Activated CD4-positive, alpha-beta T cell treated with anti-CD3 and anti-CD28 coated beads, Interleukin-2, amount 50 U/mL, for 48 hours (primary cell): Measurements from ENCODE around the gene YPEL3.
A peak's percentile ranks its signal among the peaks of the same experiment; 100 is the strongest.
"Not testable (repeated sequence)": the region's sequence is repeated elsewhere in the genome, so short reads cannot be mapped to it uniquely, and the experiment has no call there.

Experiments
- DNase-seq, 2 experiments: peaks; one replicate each; pipeline ENCODE4 v3.0.0-alpha.2; 2020

The YPEL3 gene

GRCh38 chr16:30116291-30117207 lies 20.5 kb upstream of the YPEL3 start:
- no peak for DNase-seq

GRCh38 chr16:30115238-30115637 lies 19.2 kb upstream of the YPEL3 start:
- DNase-seq, result no peak

DNA sequence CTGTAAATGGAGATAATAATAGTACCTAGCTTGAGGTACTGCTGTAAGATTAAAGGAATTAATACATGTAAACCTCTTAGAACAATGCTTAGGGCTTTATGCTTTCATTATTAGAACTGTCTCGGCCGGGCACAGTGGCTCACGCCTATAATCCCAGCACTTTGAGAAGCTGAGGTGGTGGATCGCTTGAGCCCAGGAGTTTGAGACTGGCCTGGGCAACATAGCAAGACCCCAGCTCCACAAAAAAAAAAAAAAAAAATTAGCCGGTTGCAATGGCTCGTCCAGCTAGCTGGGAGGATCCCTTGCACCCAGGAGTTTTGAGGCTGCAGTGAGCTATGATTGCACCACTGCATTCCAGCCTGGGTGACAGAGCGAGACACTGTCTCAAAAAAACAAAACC lies 18.8 kb upstream of the YPEL3 start:
- DNase-seq, result not testable (repeated sequence)

- no peak for DNase-seq
Observed at GRCh38 chr16:30114411-30114810, 18.4 kb upstream of the YPEL3 start.

DNA sequence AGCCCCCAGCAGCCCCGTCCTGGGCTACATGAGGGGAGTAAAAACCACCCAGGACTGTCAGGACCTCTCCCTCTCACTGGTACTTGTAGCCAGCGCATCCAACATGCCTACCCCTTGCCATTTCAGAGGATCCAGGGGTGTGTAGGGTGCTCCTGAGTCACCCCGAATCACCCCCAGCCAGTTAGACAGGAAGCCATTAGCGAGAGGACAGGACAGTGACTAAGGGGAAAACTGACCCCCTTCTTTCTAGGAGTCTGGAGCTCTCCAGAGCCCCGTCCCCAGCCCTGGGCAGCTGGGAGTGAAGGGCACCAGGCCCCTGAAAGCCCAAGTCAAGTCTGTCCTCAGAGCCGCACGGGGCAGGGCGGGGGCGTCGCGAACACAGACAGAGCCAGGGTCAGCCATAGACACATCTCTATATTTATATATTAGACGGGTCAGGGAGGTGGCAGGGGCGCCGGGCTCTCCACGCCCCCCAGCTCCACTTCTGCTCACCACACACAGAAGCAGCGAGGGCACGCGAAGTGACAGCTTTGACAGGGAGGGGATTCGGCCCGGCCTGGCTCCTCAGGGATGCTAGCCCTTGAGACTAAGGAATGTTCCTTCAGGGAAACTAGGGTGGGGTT lies 17.8 kb upstream of the YPEL3 start:
- DNase-seq, result no peak

GRCh38 chr16:30113031-30113710 lies 17.2 kb upstream of the YPEL3 start, which contains the start of gene GDPD3:
TSS of gene GDPD3 (minus strand) at chr16:30113537. CDS start at chr16:30113478, 59 bp downstream.
- DNase-seq, result no peak

GRCh38 chr16:30112197-30113030 lies 16.4 kb upstream of the YPEL3 start:
- DNase-seq, result peak; percentile 77 to 83

GRCh38 chr16:30110661-30111060 lies 14.6 kb upstream of the YPEL3 start:
- DNase-seq, result no peak

- no peak for DNase-seq
Observed at GRCh38 chr16:30108059-30108850, 12.2 kb upstream of the YPEL3 start.

GRCh38 chr16:30104492-30104891 lies 8.5 kb upstream of the YPEL3 start:
- DNase-seq, result no peak

DNA sequence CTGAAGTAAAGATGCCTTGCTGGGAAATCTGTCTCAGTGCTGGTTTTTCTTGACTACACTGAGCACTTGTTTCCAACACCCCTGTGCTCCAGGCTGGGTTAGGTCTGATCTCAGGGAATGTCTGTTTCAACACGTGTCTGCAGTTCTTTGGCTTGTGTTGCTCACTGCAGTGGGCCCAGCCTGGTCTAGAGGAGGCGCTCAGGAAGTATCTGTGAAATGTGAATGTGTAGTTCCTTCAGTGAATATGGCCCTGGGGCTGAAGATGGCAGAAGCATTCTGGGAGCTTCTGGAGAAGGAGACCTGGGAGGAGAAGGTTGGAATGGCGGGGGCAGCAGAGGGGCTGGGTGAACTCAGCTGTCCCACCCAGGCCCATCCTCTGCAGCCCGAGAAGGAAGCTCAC lies 8.1 kb upstream of the YPEL3 start:
- no peak for DNase-seq

- no peak for DNase-seq
Observed at GRCh38 chr16:30096862-30097563, 1.0 kb upstream of the YPEL3 start.

GRCh38 chr16:30095166-30096078 lies 591 bp downstream of the YPEL3 start:
- DNase-seq, result no peak

DNA sequence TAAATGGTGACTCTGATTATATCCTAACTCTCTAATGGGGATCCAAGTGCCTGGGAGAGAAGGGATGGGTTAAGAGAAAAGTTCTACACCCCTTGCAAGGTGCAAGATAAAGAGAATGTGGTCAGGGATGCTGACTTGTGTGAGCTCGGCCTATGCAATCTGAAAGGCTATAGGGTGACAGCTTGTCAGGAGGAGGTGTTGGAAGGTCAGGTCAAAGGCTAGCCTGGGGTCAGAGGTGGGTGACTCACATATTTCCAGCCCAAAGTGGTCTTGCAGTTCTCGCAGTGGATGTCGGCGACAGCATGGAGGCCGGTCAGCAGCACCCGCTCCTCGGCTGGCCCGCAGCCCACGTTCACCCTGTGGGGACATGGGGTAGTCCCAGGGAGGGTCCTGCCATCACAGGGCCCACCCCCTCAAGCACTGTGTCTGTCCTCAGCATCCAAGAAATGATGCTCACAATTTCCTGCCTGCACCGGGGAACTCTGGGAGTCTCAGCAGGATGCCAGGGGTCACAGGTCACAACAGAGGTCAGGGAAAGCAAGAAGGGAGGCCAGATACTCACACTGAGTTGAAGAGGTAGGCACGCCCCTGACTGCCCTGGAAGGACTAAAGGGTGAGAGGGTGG lies 1.4 kb downstream of the YPEL3 start:
- DNase-seq, result no peak

DNA sequence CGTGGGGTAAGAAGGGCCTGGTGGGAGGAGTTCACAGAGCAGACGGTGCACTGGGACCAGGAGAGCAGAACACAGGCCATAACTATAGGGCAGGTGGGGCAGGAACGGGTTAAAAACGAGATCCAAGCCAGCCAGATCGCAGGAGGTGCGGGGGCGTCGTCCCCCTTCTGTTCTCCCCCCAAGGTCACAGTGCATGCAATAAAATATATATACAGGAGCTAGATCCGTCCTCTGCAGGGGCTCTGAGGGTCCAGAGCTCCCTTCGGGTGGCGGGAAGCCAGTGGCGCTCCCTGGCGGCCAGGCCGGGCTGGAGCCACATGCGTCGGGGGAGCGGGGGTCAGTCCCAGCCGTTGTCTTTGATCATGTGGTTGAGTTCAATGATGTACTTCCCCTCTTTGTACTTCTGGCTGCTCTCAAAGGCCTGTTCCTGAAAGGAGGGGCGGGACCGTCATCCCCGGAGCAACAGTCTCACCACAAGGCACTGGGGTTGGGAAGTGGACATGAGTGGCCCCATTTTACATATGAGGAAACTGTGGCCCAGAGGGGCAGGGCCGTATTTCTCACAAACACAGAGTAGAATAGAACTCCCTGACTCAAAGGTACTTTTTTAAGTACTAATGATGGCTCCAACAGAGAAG lies 3.5 kb downstream of the YPEL3 start:
- peak; percentile 82 to 84 for DNase-seq

DNA sequence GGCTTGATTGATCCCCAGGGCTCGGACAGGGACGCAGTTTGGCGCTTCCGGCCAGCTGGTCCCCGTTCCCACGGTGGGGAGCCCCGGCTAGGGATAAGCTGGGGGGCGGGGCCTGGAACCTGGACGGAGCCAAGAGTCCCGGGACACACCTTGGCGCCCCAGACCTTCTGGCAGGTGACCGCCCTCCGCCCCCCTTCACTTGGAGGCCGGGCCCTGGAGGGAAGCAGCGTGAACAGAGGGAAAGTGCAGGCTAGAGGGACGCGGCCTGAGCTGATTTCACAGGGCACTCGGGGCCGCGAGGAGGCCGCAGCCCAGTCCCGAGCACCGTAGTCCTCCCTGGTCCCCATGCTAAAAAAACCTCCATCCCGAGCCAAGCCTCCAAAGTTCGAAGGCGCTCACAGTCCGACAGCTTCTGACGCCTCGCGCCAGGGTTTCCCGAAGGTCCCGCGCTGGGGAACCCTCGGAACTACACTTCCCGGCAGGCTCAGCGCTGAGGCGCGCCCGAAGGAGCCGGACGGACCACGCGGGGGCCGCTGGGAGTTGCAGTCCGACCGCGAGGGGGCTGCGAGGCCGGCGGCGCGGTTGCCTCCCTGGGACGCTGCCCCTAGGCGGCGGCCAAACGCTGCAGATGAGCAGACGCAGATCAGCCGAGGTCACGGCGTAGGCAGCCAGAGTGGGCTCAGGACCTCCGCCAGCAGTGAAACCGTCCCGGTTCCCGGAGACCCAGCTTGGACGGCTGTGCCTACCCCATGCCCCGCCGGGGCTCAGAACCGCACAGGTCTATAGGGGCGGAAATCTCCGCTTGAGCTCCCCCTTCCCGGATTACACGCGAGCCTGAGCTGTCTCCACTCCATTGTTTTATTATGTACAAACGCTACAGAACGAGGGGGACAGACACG lies 4.3 kb downstream of the YPEL3 start, which contains the start of gene TBX6:
Gene TBX6, minus strand, starts transcription at position 451 of the 899 bp plus-strand sequence. CDS start 731 bp downstream, outside the sequence.
- DNase-seq, result peak; percentile 92 to 94

DNA sequence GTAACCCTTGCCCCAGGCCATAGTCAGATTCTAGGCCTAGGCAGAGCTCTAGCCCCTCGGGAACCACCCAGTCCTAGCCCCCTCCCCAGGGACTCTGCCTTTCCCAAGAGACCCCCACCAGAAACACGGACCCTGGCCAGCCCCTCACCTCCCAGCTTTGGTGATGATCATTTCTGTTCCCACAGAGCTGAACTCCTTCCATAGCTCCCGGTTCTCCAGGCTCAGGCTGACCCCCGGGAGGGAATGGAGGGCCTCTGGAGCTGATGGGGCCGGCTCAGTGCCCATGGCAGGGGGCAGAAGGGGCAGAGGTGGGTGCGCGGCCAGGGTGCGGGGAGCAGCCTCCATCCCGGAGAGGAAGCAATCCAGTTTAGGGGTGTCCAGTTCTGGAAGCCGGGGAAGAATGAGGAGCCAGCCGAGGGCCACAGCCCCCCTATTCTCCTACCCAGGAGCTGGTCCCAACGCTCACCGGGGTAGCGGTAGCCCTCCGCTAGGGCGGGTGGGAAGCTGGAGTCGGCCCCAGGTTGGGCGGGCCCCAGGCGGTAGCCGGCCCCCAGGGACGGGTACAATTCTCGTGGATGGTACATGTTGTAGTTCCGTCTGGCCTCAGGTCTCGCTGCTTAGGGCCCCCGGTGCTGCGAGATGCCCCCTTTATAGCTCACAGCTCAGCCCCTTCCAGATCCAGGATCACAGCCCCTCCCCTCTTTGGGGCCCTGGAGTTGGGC lies 5.2 kb downstream of the YPEL3 start:
- DNase-seq, result no peak
